HG02943 (cell line): ENCODE measurements around the gene SIVA1.
"Not testable (repeated sequence)": the region's sequence is repeated elsewhere in the genome, so short reads cannot be mapped to it uniquely, and the experiment has no call there.

Experiments used
- ATAC-seq: cut with Tn5 transposase; IDR thresholded peaks from one replicate; pipeline ENCODE4 v1.9.1; 2021; ENCODE audit warnings: mild to moderate bottlenecking, low read depth, moderate library complexity; ENCODE audit not compliant: unreplicated experiment

Gene SIVA1

DNA sequence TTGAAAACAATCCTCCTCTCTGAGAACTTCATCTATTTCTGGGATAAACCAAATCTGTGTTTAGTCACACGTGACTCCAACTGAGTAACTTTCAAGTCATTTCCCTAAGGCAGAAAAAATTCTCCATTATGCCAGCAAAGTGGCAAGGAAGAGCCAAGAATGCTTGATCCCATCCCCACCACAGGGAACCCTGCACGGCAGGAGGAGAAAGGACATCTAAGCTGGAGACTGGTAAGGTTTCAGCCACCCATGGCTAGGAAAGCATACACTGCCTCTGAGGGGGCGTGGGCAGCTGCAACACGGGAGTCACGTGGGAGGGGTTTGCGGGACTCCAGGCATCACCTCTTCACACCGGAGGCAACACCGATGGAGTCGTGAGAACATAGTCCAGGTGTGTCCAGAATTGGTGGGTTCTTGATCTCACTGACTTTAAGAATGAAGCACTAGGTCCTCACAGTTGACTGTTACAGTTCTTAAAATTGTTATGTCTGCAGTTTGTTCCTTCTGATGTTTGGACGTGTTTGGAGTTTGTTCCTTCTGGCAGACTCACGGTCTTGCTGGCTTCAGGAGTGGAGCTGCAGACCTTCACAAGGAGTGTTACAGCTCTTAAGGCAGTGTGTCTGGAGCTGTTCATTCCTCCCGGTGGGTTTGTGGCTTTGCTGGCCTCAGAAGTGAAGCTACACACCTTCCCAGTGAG, 2.7 kb upstream of the SIVA1 start:
- ATAC-seq: no peak

DNA sequence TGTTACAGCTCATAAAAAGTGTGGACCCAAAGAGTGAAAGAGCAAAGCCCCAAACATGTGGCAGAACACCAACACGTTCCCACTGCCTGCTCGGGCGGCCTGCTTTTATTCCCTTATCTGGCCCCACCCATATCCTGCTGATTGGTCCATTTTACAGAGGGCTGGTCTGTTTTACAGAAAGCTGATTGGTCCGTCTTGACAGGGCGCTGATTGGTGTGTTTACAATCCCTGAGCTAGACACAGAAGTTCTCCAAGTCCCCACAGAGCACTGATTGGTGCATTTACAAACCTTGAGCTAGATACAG, 2.2 kb upstream of the SIVA1 start:
- not testable (repeated sequence) for ATAC-seq

GRCh38 chr14:104751539-104752422, 1.2 kb upstream of the SIVA1 start:
- ATAC-seq: no peak

DNA sequence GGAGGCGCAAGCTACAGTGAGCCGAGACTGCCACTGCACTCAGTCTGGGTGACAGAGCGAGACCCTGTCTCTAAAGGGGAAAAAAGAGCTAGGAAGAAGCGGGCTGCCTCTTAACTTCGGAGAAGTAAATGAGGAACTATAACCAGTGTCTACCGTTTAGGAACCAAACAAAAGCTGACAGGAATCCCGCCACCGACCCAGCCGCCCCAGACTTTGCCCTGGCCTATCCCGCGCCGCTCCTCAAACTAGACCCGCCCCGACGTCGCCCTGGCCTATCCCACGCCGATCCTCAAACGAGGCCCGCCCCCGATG, 568 bp upstream of the SIVA1 start:
- ATAC-seq: peak; percentile 83

DNA sequence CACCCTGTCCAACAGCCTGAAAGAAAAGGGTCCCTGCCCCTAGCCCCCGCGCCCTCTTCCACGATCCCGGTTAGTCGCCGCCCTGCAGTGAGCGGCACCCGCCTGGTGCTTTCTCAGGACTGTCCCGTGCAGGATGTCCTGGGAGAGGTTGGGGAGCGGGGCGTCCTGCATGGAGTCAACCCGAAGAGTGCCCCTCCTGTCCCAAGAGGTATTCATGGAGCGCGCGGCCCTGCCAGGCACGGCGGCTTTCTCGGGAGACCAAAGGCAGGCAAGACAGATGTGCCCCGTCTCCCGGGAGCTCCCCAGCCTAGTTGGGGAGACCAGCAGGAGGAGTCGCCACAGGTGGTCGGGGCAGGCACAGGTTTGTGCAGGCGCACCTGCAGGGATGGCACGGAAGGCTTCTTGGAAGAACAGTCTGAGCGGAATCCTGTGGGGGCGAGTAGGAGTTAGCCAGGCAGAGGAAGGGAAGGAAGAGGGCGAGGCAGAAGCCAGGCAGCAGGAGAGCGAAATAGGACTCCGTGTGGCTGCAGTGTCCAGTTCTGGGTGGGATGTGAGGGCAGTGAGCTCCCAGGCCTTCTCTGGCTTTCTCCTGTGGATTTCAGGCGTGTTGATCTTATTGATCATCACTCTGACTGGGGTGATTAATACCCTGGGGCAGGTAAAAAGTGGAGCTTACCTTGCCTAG, 723 bp downstream of the SIVA1 start:
- ATAC-seq: no peak

- ATAC-seq: no peak
Measured at GRCh38 chr14:104754213-104754851, 1.4 kb downstream of the SIVA1 start.

DNA sequence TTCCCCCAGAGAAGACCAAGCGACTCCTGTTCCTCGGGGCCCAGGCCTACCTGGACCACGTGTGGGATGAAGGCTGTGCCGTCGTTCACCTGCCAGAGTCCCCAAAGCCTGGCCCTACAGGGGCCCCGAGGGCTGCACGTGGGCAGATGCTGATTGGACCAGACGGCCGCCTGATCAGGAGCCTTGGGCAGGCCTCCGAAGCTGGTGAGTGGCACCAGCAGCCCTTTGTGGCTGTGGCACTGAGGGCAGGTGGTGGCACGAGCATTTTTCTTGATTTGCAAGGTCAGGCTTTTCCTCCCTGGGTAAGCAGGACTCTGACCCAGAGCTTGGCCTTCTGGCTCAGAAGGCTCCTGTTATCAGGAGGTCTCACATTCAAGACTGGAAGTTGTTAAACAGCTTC, 2.7 kb downstream of the SIVA1 start:
- no peak for ATAC-seq

DNA sequence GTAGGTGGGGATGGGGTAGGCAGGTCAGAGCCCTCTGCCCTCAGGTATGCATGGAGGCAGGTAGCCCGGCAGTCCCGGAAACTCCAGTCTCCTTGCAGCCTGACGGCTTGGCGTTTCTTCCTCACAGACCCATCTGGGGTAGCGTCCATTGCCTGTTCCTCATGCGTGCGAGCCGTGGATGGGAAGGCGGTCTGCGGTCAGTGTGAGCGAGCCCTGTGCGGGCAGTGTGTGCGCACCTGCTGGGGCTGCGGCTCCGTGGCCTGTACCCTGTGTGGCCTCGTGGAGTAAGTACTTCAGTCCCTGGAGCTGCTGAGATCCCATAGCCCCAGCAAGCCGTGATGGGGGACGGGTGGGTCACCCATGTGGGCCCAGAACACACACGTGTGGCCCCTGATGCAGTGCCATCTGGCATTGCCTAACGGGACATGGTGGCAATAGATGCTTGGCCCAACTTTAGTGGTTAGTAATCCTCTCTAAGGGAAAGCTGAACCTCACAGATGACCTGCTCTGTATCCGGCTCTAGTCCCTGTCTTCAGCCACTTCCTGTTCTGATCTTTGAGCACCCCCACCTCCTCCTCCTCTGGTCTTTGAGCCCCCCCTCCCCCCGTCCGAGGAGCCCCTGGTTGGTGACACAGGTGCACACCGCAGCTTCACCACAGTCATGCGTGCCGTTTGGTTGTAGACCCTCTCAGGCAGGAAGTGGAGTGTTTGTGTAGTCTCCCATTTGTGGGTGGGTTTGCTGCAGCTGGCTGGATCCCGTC, 3.7 kb downstream of the SIVA1 start:
- no peak for ATAC-seq

- ATAC-seq: no peak
Measured at GRCh38 chr14:104757238-104757585, 4.3 kb downstream of the SIVA1 start.

DNA sequence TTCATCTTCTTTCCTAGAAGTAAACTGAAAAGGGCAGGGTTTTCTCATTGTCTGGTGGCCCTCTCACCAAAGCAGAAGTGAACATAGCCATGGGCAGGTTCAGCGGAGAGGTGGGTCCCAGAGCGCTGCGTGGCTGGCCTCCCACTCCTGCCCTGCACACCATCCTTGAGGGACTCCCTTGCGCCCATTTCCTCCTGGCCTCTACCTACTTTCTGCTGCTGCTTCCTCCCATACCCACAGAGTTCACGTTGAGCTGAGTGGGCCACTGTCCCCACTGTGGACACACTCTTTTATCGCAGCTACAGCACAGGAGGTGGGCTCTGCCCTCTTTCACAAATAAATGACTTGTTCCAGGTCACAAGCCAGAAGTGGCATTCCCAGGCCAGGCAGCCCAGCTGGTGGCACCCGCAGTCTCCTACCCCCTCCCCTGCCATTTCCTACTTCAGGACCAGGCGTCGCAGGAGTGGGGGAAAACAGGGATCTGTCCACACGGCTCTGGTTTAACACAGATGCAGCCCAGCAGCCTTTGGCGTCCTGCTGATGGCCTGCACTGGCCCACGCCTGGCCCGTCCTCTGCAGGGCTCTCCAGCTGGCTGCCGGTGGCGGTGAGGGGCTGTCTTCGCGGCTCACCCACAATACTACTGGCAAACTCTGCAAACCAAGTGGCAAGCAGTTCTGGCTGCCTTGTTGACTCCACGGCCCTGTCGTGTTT, 4.9 kb downstream of the SIVA1 start:
- ATAC-seq: no peak

- no peak for ATAC-seq
Measured at GRCh38 chr14:104758981-104759969, 6.3 kb downstream of the SIVA1 start.

GRCh38 chr14:104765517-104765916, 12.6 kb downstream of the SIVA1 start:
- ATAC-seq: no peak

DNA sequence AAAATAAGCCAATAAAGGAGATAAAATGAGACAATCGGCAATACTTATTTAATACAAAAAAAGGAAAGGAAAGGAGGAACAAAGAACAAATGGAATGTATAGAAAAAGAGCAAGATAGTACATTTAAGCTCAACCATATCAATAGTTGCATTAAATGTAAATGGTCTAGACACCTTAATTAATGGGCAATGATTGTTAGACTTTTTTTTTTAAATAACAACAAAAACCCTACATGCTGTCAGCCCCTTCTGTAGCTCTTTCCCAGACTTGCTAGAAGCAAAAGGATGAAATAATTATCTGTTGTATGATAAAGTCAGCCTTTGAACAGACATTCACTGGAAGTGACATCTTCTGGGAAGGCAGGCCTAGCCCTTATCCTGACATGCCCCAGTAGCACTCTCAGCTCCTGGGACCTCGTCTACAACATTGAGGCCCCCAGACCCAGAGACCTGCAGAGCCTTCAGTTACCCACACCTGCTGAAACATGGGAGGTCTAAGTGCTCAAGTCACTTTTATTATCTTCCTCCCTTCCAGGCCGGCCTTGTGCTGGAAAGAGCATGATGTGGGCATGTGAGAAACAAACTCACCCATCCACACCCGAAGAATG, 13.4 kb downstream of the SIVA1 start:
- no peak for ATAC-seq

- ATAC-seq: no peak
Measured at GRCh38 chr14:104766863-104767633, 14.1 kb downstream of the SIVA1 start.

DNA sequence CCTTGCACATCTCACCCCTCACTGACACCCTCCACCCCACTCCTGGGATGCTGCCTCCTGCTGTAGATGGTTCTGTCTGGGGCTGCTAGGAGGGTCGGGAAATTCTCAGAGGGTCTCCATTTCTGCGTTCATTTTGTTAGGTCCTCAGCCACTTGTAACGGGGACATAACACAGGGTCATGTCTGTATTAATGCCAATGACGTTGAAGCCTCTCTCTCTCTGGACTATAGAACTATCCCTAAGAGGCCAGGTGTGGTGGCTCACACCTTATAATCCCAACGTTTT, 14.6 kb downstream of the SIVA1 start:
- ATAC-seq: no peak

DNA sequence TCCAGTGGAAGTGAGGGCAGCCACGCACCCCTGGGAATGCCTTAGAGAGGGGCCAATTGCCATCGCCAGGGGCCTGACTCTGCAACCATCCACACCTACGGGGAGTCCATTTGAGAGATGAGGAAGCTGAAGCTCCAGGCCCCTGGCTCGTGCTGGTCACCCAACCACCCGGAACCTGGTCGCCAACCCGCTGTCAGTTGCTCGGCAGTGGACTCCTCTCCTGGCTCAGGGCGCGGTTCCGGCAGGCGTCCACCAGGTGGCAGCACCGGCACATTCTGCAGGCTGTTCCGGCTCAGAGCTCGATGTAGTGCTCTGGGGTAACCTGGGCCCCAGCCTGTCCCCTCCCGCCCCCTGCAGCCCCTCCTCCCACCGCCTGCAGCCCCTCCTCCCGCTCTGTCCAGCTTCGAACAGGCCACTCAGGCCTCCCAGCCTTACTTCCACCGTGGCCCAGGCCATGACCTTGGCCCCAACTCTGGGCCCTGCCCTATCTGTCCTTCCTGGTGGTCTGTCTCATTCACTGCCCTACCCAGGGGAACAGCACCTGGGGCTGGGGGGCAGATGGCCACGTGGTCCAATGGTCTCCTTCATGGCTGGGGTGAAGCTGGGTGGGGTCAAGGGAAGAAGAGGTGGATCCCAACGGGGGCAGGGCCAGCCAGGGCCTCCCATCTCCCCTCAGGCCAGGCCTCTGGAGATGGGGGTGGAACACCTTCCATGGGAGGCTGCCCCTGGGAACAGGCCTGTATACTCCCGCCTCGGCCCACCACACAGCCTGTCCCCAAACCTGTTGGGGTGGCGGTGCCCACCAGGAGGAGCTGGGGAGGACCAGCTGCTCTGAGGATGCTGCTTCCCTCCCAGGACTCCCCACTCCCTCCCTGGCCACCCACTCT, 15.7 kb downstream of the SIVA1 start:
- ATAC-seq: no peak
